Measurements from ENCODE around the gene GATA2.

The GATA2 gene

GRCh38 chr3:128508852-128509251 lies 15.9 kb upstream of the GATA2 start:
- POLR2A ChIA-PET = no interaction called here
- no peaks in the 10 kb centered on the region for H3K4me1 ChIP-seq (ENCODE audit: control extremely low read depth in 1 of 4, control insufficient read depth in 4 of 4, insufficient read depth in 4 of 4, low read length in 3 of 4)
- peaks cover 0 to 2% (median 0%) of the 10 kb centered on the region in 5 experiments for H3K9me3 ChIP-seq (ENCODE audit: control extremely low read depth in 1 of 5, control insufficient read depth in 4 of 5, insufficient read depth in 2 of 5, low read depth in 1 of 5, low read length in 4 of 5)
- no peaks in the 10 kb centered on the region for H3K27me3 ChIP-seq (replicated peaks in 2 of 5; ENCODE audit: control insufficient read depth in 4 of 5, insufficient read depth in 5 of 5, low read length in 4 of 5)
- no peak overlapping the region for H3K27ac ChIP-seq (ENCODE audit: insufficient read depth in 1 of 2, low read depth in 1 of 2, low read length in 2 of 2, poor library complexity in 1 of 2, severe bottlenecking in 2 of 2)
- H3K36me3 ChIP-seq (ENCODE audit: control insufficient read depth in 4 of 4, insufficient read depth in 4 of 4, low read length in 3 of 4) = no peaks in the 10 kb centered on the region
- no peak for DNase-seq
- CTCF ChIA-PET = interaction anchor here (1.2 to 2.0 kb wide), 4 partner anchors 9 to 72 kb away, joined by 4 to 6 read pairs (median 4); no protein-coding TSS in a partner anchor
- 97% methylated on average over 5 of the region's 5 CpGs for WGBS (ENCODE audit: insufficient coverage)
- no peak overlapping the region for H3K4me3 ChIP-seq (ENCODE audit: control insufficient read depth in 1 of 7, extremely low read depth in 1 of 7, insufficient read depth in 4 of 7, low read depth in 2 of 7, low read length in 6 of 7)

GRCh38 chr3:128506754-128507153 lies 13.8 kb upstream of the GATA2 start:
- no peak overlapping the region for H3K27ac ChIP-seq (ENCODE audit: insufficient read depth in 1 of 2, low read depth in 1 of 2, low read length in 2 of 2, poor library complexity in 1 of 2, severe bottlenecking in 2 of 2)
- ChIA-PET CTCF (interaction anchor here (1.0 to 3.0 kb wide), 9 partner anchors 10 to 98 kb away, joined by 3 to 17 read pairs (median 4); no protein-coding TSS in a partner anchor), POLR2A (no interaction called here)
- H3K36me3 ChIP-seq (ENCODE audit: control insufficient read depth in 4 of 4, insufficient read depth in 4 of 4, low read length in 3 of 4) = no peaks in the 10 kb centered on the region
- H3K4me3 ChIP-seq (ENCODE audit: control insufficient read depth in 1 of 7, extremely low read depth in 1 of 7, insufficient read depth in 4 of 7, low read depth in 2 of 7, low read length in 6 of 7) = no peak overlapping the region
- H3K9me3 ChIP-seq (ENCODE audit: control extremely low read depth in 1 of 5, control insufficient read depth in 4 of 5, insufficient read depth in 2 of 5, low read depth in 1 of 5, low read length in 4 of 5) = no peaks in the 10 kb centered on the region
- WGBS (ENCODE audit: insufficient coverage) = no CpG with 5 or more reads among the region's 2 CpGs
- no peaks in the 10 kb centered on the region for H3K4me1 ChIP-seq (ENCODE audit: control extremely low read depth in 1 of 4, control insufficient read depth in 4 of 4, insufficient read depth in 4 of 4, low read length in 3 of 4)
- no peak for DNase-seq
- no peaks in the 10 kb centered on the region for H3K27me3 ChIP-seq (replicated peaks in 2 of 5; ENCODE audit: control insufficient read depth in 4 of 5, insufficient read depth in 5 of 5, low read length in 4 of 5)

- Histone ChIP-seq H3K27ac (ENCODE audit: insufficient read depth in 1 of 2, low read depth in 1 of 2, low read length in 2 of 2, poor library complexity in 1 of 2, severe bottlenecking in 2 of 2) (no peak overlapping the region), H3K36me3 (ENCODE audit: control insufficient read depth in 4 of 4, insufficient read depth in 4 of 4, low read length in 3 of 4) (no peaks in the 10 kb centered on the region), H3K4me3 (ENCODE audit: control insufficient read depth in 1 of 7, extremely low read depth in 1 of 7, insufficient read depth in 4 of 7, low read depth in 2 of 7, low read length in 6 of 7) (no peak overlapping the region), H3K9me3 (ENCODE audit: control extremely low read depth in 1 of 5, control insufficient read depth in 4 of 5, insufficient read depth in 2 of 5, low read depth in 1 of 5, low read length in 4 of 5) (no peaks in the 10 kb centered on the region), H3K27me3 (replicated peaks in 2 of 5; ENCODE audit: control insufficient read depth in 4 of 5, insufficient read depth in 5 of 5, low read length in 4 of 5) (no peaks in the 10 kb centered on the region), H3K4me1 (ENCODE audit: control extremely low read depth in 1 of 4, control insufficient read depth in 4 of 4, insufficient read depth in 4 of 4, low read length in 3 of 4) (no peaks in the 10 kb centered on the region)
- WGBS (ENCODE audit: insufficient coverage) = no CpG with 5 or more reads among the region's 3 CpGs
- CTCF ChIA-PET = interaction anchor here (0.7 to 3.0 kb wide), 9 partner anchors 9 to 97 kb away, joined by 3 to 17 read pairs (median 5); no protein-coding TSS in a partner anchor
- DNase-seq = peak in 2 of 3 donors; percentile 64 to 73
- POLR2A ChIA-PET = no interaction called here
Measured at GRCh38 chr3:128505771-128506170, 12.8 kb upstream of the GATA2 start.

GRCh38 chr3:128504963-128505730 lies 12.1 kb upstream of the GATA2 start:
- WGBS (ENCODE audit: insufficient coverage) = 97% methylated on average over 8 of the region's 12 CpGs
- Histone ChIP-seq H3K27me3 (replicated peaks in 2 of 5; ENCODE audit: control insufficient read depth in 4 of 5, insufficient read depth in 5 of 5, low read length in 4 of 5) (no peaks in the 10 kb centered on the region), H3K4me3 (ENCODE audit: control insufficient read depth in 1 of 7, extremely low read depth in 1 of 7, insufficient read depth in 4 of 7, low read depth in 2 of 7, low read length in 6 of 7) (no peak overlapping the region), H3K27ac (ENCODE audit: insufficient read depth in 1 of 2, low read depth in 1 of 2, low read length in 2 of 2, poor library complexity in 1 of 2, severe bottlenecking in 2 of 2) (no peak overlapping the region), H3K9me3 (ENCODE audit: control extremely low read depth in 1 of 5, control insufficient read depth in 4 of 5, insufficient read depth in 2 of 5, low read depth in 1 of 5, low read length in 4 of 5) (no peaks in the 10 kb centered on the region), H3K4me1 (ENCODE audit: control extremely low read depth in 1 of 4, control insufficient read depth in 4 of 4, insufficient read depth in 4 of 4, low read length in 3 of 4) (no peaks in the 10 kb centered on the region), H3K36me3 (ENCODE audit: control insufficient read depth in 4 of 4, insufficient read depth in 4 of 4, low read length in 3 of 4) (no peaks in the 10 kb centered on the region)
- DNase-seq = no peak
- CTCF ChIA-PET = interaction anchor here (0.7 to 3.0 kb wide), 7 partner anchors 9 to 80 kb away, joined by 3 to 17 read pairs (median 7); no protein-coding TSS in a partner anchor
- POLR2A ChIA-PET = no interaction called here

DNA sequence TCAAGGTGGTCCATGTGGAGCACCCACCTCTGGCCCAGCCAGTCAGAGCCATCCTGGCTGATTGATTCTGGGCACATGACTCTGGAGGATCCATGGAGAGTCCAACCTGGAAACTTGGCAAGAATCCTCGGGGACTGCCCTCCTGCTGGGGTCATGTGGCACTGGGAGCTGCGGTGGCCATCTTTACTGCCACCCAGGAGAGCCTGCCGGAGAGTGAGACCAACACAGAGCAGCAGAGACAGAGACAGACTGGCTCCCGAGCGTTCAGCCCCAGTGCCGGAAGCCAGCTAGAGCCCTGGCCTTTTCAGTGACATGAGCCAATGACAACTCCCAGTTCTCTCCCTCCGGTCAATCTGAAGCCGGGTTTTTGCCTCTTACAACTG lies 11.5 kb upstream of the GATA2 start:
- H3K4me3 ChIP-seq (ENCODE audit: control insufficient read depth in 1 of 7, extremely low read depth in 1 of 7, insufficient read depth in 4 of 7, low read depth in 2 of 7, low read length in 6 of 7) = no peak overlapping the region
- WGBS (ENCODE audit: insufficient coverage) = 99% methylated on average over 8 of the region's 8 CpGs
- CTCF ChIA-PET = interaction anchor here (1.4 to 2.5 kb wide), 4 partner anchors 20 to 80 kb away, joined by 3 to 7 read pairs (median 6); no protein-coding TSS in a partner anchor

GRCh38 chr3:128503751-128504532 lies 10.9 kb upstream of the GATA2 start:
- Histone ChIP-seq H3K4me3 (ENCODE audit: control insufficient read depth in 1 of 7, extremely low read depth in 1 of 7, insufficient read depth in 4 of 7, low read depth in 2 of 7, low read length in 6 of 7) (no peak overlapping the region), H3K27me3 (replicated peaks in 2 of 5; ENCODE audit: control insufficient read depth in 4 of 5, insufficient read depth in 5 of 5, low read length in 4 of 5) (no peaks in the 10 kb centered on the region), H3K9me3 (ENCODE audit: control extremely low read depth in 1 of 5, control insufficient read depth in 4 of 5, insufficient read depth in 2 of 5, low read depth in 1 of 5, low read length in 4 of 5) (no peaks in the 10 kb centered on the region), H3K27ac (ENCODE audit: insufficient read depth in 1 of 2, low read depth in 1 of 2, low read length in 2 of 2, poor library complexity in 1 of 2, severe bottlenecking in 2 of 2) (no peak overlapping the region), H3K4me1 (ENCODE audit: control extremely low read depth in 1 of 4, control insufficient read depth in 4 of 4, insufficient read depth in 4 of 4, low read length in 3 of 4) (no peaks in the 10 kb centered on the region), H3K36me3 (ENCODE audit: control insufficient read depth in 4 of 4, insufficient read depth in 4 of 4, low read length in 3 of 4) (peaks cover 0 to 3% (median 0%) of the 10 kb centered on the region in 4 experiments)
- ChIA-PET POLR2A (no interaction called here), CTCF (interaction anchor here (0.6 to 2.5 kb wide), 9 partner anchors 11 to 104 kb away, joined by 3 to 7 read pairs (median 4); partner anchors contain the start of gene GATA2)
- 95% methylated on average over 10 of the region's 10 CpGs for WGBS (ENCODE audit: insufficient coverage)
- no peak for DNase-seq

More for the DNA sequence above, 11.5 kb upstream of the GATA2 start:
- Histone ChIP-seq H3K27ac (ENCODE audit: insufficient read depth in 1 of 2, low read depth in 1 of 2, low read length in 2 of 2, poor library complexity in 1 of 2, severe bottlenecking in 2 of 2) (no peak overlapping the region), H3K4me1 (ENCODE audit: control extremely low read depth in 1 of 4, control insufficient read depth in 4 of 4, insufficient read depth in 4 of 4, low read length in 3 of 4) (no peaks in the 10 kb centered on the region), H3K9me3 (ENCODE audit: control extremely low read depth in 1 of 5, control insufficient read depth in 4 of 5, insufficient read depth in 2 of 5, low read depth in 1 of 5, low read length in 4 of 5) (no peaks in the 10 kb centered on the region), H3K27me3 (replicated peaks in 2 of 5; ENCODE audit: control insufficient read depth in 4 of 5, insufficient read depth in 5 of 5, low read length in 4 of 5) (no peaks in the 10 kb centered on the region), H3K36me3 (ENCODE audit: control insufficient read depth in 4 of 4, insufficient read depth in 4 of 4, low read length in 3 of 4) (peaks cover 0 to 3% (median 0%) of the 10 kb centered on the region in 4 experiments)
- POLR2A ChIA-PET = no interaction called here
- no peak for DNase-seq
